ENCODE data around the gene SLC6A20.

Gene SLC6A20

GRCh38 chr3:45765958-45766357 is 30.4 kb downstream of the SLC6A20 start:
- H3K4me1 ChIP-seq (ENCODE audit: low read depth, poor library complexity, severe bottlenecking), result no peaks in the 10 kb centered on the region
- H2AFZ ChIP-seq (ENCODE audit: low read depth), result no peak overlapping the region
- H3K9ac ChIP-seq, result no peak overlapping the region
- H3K27me3 ChIP-seq (ENCODE audit: insufficient read depth, low read depth), result no peaks in the 10 kb centered on the region
- H4K20me1 ChIP-seq (ENCODE audit: insufficient read depth), result no peaks in the 10 kb centered on the region
- no peak overlapping the region for H3K27ac ChIP-seq
- no peak for TF ChIP-seq CTCF (conservative IDR thresholded peaks at IDR 0.05; ENCODE audit: low read depth, low read length)
- no peaks in the 10 kb centered on the region for H3K79me2 ChIP-seq (ENCODE audit: insufficient read depth, low read depth)
- H3K4me3 ChIP-seq (IDR thresholded peaks at IDR 0.05; ENCODE audit: insufficient read depth, low read depth, low read length), result no peak overlapping the region
- no peaks in the 10 kb centered on the region for H3K36me3 ChIP-seq (ENCODE audit: insufficient read depth)
- H3K4me2 ChIP-seq, result no peak overlapping the region

GRCh38 chr3:45765266-45765851 is 31.0 kb downstream of the SLC6A20 start:
- Histone ChIP-seq H4K20me1 (ENCODE audit: insufficient read depth) (no peaks in the 10 kb centered on the region), H3K4me2 (no peak overlapping the region), H3K79me2 (ENCODE audit: insufficient read depth, low read depth) (no peaks in the 10 kb centered on the region), H3K9ac (no peak overlapping the region), H3K4me3 (IDR thresholded peaks at IDR 0.05; ENCODE audit: insufficient read depth, low read depth, low read length) (no peak overlapping the region), H3K36me3 (ENCODE audit: insufficient read depth) (no peaks in the 10 kb centered on the region), H2AFZ (ENCODE audit: low read depth) (no peak overlapping the region), H3K27ac (no peak overlapping the region), H3K4me1 (ENCODE audit: low read depth, poor library complexity, severe bottlenecking) (no peaks in the 10 kb centered on the region), H3K27me3 (ENCODE audit: insufficient read depth, low read depth) (no peaks in the 10 kb centered on the region)
- TF ChIP-seq CTCF (conservative IDR thresholded peaks at IDR 0.05; ENCODE audit: low read depth, low read length), result no peak

GRCh38 chr3:45763303-45763675 is 33.0 kb downstream of the SLC6A20 start:
- Histone ChIP-seq H3K27me3 (ENCODE audit: insufficient read depth, low read depth) (no peaks in the 10 kb centered on the region), H3K4me2 (no peak overlapping the region), H3K79me2 (ENCODE audit: insufficient read depth, low read depth) (no peaks in the 10 kb centered on the region), H2AFZ (ENCODE audit: low read depth) (no peak overlapping the region), H3K27ac (no peak overlapping the region), H3K4me1 (ENCODE audit: low read depth, poor library complexity, severe bottlenecking) (no peaks in the 10 kb centered on the region), H3K4me3 (IDR thresholded peaks at IDR 0.05; ENCODE audit: insufficient read depth, low read depth, low read length) (no peak overlapping the region), H3K9ac (no peak overlapping the region), H3K36me3 (ENCODE audit: insufficient read depth) (no peaks in the 10 kb centered on the region), H4K20me1 (ENCODE audit: insufficient read depth) (no peaks in the 10 kb centered on the region)
- no peak for TF ChIP-seq CTCF (conservative IDR thresholded peaks at IDR 0.05; ENCODE audit: low read depth, low read length)

GRCh38 chr3:45762647-45763302 is 33.6 kb downstream of the SLC6A20 start:
- no peak overlapping the region for H3K4me3 ChIP-seq (IDR thresholded peaks at IDR 0.05; ENCODE audit: insufficient read depth, low read depth, low read length)
- no peak overlapping the region for H3K27ac ChIP-seq
- H3K4me1 ChIP-seq (ENCODE audit: low read depth, poor library complexity, severe bottlenecking), result no peaks in the 10 kb centered on the region
- H2AFZ ChIP-seq (ENCODE audit: low read depth), result no peak overlapping the region
- no peak for TF ChIP-seq CTCF (conservative IDR thresholded peaks at IDR 0.05; ENCODE audit: low read depth, low read length)
- H3K27me3 ChIP-seq (ENCODE audit: insufficient read depth, low read depth), result no peaks in the 10 kb centered on the region
- no peaks in the 10 kb centered on the region for H4K20me1 ChIP-seq (ENCODE audit: insufficient read depth)
- H3K36me3 ChIP-seq (ENCODE audit: insufficient read depth), result no peaks in the 10 kb centered on the region
- H3K79me2 ChIP-seq (ENCODE audit: insufficient read depth, low read depth), result no peaks in the 10 kb centered on the region
- H3K4me2 ChIP-seq, result no peak overlapping the region
- no peak overlapping the region for H3K9ac ChIP-seq
